Kidney tubule cell (primary cell): Measurements from ENCODE around the gene NGF.
"Not testable (repeated sequence)": the region's sequence is repeated elsewhere in the genome, so short reads cannot be mapped to it uniquely, and the experiment has no call there.

Source experiments
- DNase-seq: peaks from one replicate; pipeline ENCODE4 v3.0.0-alpha.2; 2018; ENCODE audit warnings: low spot score

The NGF gene

DNA sequence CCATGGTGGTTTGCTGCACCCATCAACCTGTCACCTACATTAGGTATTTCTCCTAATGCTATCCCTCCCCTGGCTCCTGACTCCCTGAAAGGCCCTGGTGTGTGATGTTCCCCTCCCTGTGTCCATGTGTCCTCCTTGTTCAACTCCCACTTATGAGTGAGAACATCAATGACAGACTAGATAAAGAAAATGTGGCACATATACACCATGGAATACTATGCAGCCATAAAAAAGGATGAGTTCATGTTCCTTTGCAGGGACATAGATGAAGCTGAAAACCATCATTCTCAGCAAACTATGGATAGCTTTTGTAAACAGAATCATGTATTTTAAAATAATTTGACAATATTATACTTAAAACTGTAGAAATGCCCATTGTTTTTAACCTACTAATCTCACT is 28.5 kb downstream of the NGF start:
- DNase-seq, result not testable (repeated sequence)

DNA sequence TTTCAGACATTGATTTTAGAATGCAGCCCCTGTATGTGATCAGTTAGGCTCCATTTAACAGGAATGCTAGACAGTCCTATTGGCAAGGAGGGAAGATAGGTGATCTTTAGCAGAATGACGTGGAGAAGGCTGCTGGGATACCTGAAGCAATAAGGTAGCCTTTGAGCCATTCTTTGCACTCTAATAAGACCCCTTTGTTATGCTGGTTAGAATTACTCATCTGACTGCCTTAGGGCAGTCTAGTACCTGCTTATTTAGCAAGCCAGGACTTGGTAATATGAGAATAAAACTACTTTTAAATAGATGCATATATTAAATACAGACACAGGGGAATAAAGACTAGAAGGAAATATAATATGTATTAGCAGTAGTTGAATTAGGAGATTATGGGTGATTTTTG is 29.1 kb downstream of the NGF start:
- no peak for DNase-seq

DNA sequence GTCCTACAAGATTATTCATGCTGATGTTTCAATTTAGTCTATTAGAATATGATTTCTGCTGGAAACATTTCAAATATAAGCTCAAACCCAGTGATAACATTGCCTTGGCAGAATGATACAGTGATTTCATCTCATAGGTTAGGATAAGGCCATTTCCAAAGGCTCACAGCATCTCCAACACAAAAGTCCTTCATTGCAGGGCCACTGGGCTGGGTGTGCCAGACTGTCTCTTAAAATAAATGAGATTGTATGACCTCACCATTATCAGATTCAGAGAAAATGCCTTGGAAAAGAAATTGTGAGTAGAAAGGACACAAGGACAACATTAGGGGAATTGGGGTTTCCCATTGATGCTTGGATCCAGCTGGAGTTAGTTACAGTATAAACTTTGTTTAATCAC is 30.4 kb downstream of the NGF start:
- DNase-seq, result no peak

DNA sequence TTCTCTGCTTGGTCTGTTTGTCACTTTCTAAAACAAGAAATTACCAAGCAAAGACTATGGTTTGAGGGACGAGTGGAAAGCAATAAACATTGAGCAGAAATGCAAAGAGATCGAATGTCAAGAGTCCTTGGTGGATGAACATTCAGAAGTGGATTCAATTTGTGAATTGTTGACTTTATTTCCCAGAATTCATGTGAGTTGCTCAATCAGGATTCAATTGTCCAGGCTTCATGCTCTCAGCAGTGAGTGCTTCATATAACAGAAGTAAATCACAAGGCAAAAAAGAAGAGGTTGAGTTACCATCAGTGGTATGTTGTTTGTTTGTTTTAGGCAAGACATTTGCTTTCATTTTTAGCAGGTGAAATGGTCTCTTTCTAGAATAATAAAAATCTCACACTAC is 31.9 kb downstream of the NGF start:
- no peak for DNase-seq

DNA sequence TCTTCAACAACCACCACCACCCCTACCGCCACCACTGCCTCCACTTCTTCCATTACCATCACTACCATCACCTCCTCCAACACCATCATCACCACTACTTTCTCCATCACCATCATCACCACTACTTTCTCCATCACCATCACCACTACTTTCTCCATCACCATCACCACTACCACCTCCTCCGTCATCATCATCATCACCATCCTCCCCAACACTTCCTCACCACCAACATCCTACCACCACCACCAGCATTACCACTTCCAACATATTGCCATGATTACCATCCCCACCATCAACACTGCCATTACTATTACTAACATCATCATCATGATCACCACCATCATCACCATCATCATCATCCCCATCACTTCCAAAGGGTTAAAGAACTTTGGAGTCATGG is 34.7 kb downstream of the NGF start:
- DNase-seq, result no peak

DNA sequence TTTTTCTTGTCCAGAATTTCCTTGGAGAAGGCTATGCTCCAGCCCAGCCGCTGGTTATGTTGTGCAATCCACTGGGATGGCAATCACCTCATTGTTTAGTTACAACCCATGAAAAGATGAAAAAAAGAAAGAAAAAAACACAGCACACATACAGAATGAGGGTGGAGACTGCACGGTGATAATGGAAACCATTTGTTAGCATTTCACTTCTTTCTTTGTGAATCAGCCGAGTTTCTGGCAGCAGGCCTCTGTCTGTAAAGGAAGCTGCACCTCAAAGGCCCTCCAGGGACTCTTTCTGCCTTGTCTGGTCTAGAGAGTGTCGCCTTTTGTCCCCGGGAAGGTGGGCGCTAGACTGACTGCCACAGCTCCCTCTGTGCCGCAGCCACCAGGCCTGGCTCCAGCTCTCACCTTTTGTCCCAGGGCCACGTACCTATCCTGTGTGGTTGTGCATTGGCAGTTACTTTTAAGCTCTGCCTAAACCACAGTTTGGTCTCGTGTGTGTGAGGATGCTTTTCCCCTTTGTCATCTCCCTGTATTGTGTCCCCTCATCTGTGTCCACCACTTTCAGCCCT is 35.6 kb downstream of the NGF start:
- DNase-seq, result peak; percentile 60

DNA sequence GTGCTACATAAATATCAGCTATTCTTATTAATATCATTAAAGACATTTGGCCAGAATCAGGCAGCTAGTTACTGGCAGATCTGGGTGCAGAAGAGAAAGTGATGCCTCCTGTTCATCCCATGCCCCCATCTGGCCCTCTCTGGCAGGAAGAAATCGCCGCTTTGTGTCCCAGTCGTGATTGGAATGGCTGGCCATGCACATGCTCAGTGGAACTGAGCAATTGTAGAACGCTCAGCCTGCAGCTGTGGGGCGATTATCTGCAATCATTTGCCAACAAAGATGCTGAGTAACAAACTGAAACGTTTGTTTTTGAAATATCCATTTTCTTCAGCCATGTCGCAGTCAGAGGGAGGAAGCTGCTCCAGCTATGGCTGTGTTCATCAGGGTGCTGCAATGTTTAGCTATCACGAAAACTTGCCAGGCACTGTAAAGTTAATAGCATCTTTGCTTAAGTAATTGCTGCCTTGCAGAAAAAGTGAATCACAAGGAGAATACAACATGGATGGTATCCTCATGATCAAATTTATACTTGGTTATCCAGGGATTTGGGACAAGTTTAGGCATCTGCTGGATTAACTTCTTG is 36.5 kb downstream of the NGF start:
- DNase-seq, result no peak

DNA sequence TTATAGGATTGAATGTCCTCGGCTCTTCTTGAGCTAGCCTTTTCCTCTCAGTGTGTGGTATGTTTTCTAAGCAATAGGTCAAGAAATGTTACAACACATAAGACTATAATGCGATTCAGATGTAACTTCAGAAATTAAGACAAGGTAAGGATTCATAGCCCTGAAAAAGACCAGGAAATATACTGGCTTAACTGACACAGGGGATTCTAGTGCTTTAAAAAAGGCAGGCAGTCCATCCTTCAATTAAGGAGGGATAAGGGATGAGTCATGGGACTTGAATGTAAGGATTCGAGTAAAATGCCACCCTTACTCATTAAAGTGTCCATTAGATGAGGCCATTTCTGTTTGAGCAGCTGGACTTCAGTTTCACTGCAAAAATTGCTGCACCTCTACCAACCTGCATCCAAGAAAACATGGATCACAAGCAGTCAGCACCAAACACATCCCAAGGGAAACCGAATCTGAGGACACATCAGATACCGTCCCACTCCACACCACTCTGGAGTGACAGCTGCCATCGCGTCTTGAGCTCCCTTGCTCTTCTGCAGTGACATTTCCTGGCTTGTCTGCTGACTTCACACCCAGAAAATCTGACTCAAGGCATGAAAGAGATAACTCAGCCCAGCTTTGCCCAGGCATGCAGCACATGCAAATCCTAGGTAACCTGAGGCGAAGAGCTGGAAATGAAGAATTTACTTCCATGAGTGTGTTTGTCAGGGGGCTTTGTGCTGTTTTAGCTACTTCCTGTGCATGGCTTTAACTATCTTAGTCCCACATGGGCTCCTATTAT is 37.8 kb downstream of the NGF start:
- peak; percentile 74 for DNase-seq

DNA sequence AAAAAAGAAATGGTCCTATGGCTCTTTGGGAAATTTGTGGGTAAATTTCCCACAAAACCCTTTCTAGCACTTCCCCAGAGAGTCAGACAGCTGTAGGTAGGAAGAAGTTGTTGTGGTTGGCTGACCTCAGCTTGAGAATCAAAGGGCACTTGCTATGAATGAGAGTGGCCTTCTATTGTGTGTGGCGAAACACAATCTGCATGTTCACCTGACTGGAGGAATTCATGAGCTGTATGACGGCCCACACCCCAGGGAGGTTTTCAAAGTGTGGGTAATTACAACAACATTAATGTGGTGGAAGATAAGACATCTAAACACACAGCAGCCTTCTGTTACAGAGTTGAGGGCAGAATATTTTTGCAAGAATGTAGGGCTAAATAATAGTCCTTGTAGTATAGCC is 38.8 kb downstream of the NGF start:
- DNase-seq, result peak; percentile 54

DNA sequence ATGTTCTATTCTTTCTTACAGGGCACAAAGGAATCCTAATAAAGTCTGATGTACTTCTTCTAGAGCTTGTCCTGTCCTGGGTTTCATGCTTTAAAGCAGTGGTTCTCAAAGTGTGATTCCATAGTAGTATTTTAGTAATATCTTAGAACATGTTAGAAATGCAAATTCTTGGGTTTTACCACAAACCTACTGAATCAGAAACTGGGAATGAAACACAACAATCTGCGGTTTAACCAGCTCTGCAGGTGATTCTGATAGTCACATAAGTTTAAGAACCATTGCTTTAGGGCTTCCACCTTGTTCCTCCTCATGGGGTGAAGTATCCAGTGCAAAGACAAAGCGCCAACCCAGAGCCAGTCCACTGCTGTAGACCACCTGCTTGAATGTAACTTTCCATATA is 41.1 kb downstream of the NGF start:
- no peak for DNase-seq

DNA sequence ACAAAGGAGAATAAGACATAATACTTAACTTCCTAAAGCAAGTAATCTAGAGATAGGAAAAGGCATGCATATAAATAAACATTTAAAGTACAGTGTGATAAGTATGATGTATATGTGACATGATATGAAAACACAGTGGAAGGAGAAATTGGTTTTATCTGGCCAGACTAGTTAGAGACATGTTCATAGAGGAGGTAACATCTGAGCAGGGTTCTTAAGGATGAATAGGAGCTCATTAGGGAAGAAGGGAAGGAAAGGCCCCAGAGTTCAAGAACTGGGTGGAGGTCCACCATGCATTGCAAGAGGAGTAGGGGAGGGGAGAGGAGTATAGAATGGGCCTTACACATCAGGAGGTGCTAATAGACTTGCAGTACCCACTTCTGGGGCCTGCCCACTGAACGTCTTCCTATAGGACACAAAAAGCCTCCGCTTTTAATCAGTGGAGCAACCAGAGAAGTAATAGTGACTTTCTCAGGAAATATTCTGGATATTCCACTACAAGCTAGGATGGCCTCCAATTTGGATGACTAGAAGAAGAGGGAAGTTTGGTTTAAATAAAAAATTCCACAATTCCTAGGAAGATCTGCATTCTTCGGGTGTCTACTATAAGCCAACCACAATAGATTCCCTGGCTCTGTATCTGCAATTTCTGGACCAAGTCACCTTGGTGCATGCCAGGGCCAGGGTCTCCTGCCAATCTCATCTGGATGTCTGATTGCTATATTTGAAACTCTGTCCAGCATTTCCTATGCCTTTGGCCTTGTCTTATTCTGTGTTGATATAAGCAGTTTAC is 41.9 kb downstream of the NGF start:
- no peak for DNase-seq

DNA sequence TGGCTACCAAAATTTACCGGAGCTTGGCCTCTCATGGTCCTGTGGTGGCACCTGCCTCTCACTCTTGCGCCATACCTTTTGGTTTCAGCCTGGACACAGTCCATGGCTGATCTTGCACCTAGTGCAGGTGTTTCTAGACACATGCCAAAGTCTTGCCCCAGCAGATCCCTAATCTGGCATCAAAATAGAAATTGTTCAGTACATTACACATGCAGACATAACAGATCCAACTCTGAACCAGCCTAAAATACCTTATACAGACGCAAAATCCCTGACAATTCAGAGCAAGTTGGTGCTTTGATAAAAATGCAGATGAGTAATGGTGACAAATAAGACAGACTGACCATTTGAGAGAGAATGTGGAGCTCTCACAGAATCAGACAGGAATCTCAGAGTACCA is 44.1 kb downstream of the NGF start:
- no peak for DNase-seq

DNA sequence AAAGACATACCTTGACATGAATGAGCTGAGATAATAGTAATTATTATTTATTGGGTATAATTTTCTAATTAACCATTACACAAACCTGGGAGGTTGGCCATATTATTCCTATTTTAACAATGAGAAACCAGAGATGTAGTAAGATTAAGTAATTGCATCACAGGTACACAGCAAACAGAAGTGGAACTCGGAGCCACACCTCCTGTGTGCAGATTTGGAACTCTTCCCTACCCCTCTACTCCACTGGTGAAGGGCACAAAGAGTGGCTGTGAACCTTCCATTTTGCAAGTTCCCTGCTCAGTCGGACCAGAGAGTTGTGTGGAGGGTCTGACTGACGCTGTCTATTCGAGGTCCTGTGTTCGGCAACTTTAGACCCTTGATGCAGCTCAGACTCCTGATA is 45.0 kb downstream of the NGF start:
- no peak for DNase-seq

DNA sequence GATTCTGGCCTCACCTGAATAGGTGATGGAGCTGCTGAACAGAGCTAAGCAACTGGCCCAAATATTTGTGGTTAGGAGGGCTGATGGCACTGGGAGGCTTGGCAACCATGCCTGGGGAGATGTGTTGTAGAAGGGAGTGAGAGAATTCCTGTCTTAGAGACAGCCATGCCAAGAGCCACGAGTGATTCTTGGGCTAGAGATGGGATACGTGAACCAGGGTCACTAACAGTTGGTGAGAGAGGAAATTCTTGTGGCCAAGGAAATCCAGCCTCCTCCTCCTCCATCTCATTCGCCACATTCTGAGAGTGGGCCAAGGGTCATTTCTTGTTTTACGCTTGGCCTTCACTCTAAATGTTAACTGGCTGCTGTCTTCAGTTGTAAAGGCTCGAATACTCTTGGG is 46.3 kb downstream of the NGF start:
- peak; percentile 21 for DNase-seq

DNA sequence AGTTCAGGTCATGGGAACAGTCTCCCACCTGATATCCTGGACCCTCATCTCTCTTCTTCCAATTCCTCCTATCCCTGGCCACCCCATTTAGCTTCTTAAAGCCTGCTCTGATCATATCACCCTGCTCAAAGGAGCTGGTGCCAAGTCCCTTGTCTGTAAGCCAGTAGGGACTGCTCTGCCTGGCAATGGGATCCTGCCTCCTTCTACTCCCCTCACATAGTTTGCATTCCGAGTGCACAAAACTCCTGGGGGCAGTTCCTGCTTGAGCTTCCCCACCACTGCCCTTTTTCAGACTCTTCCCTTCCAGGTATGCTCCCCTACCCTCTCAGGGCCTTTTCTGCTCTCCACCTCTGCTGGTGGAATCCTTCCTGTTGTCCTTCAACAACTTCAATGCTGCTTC is 48.1 kb downstream of the NGF start:
- DNase-seq, result no peak

DNA sequence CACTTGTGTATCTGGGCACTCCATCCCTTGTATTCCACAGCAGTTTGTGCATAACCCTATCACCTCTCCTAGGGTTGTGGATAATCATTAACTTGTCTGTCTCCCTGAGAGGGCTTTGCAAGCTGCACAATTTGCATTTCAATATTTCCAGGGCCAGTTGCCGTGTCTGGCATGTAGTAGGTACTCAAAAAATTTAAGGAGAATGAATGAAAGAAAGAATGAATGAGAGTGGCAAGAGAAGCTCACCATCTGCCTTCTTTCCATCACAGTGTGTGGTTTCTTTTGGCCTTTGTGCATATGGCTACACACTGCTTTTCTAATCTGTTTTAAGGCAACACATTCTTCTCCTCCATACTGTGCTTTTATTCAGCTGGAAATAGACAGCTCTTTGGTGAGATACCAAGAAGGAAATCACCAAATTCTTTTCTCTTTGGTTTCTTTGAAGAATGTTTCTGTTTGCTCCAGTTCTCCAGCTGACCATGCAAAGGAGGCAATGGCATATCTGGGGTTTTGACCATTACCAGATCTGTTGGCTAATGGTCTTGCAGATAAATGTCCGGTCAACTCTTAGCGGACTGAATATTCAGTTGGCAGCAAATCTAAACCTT is 49.4 kb downstream of the NGF start:
- peak; percentile 34 for DNase-seq

DNA sequence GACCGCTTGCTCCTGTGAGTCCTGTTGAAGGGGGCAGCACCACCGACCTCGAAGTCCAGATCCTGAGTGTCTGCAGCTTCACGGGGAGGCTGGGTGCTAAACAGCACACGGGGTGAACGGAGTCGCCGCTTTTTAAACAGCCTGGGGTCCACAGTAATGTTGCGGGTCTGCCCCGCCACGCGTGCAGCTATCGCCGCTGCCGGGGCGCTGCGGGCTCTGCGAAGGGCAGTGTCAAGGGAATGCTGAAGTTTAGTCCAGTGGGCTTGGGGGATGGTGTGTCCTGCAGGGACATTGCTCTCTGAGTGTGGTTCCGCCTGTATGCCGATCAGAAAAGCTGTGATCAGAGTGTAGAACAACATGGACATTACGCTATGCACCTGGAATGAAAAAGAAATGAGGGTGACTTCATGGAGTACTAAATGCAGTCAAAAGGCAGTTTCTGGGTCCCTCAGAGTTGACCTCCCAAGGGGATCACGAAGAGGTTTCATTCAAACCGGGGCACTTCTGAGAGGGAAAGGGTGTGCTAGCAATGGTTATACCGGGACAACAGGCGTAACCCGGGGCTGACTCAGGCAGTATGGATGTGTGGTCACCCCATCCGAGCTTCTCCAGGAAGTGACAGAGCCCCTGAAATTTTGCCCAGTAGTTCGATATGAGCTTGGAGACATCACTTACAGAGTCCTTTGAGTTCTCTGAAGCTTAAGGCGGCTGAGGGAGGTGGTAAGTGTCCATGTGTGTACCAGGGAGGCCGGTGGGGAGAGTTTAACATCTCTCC is 51.4 kb downstream of the NGF start:
- DNase-seq, result no peak

DNA sequence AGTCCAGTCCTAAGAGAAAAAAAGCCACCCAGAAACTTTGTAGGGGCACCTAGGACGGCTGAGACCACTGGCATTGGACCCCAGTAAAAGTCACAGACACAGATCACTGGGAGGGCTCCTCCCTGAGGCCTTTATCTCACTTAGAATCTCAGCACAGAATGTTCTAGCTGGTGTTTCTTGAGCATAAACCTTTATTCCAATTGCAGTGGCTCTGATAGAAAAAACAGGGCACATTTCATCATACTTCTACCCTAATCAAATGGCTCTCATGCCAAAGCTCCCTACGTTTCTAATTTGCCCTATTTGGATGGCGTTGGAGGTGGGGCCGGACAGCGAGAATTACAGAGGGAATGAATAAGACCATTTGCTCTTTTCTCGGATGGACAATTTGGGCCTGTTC is 53.8 kb downstream of the NGF start:
- DNase-seq, result no peak

DNA sequence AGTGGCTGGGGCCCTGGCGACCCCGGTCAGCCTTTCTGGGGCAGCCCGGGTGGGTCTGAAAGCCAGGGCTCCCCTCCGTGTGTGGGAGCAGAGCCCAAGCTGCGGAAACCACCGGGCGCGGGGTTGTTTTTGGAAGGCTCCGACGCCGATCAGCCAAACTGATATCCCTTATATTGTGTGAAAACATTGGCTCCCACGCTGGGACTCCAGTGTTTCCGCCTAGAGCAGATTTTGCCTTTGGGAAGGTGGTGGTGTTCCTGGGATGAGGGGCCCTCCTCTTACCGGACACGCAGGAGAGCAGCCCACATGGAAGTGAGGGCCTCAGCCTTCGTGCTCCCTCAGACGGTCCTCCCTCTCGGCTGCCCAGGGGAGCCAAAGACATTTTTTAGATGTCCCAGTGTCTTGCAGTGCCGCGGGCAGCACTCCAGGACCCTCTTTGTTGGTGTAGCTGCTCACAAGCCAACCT is 54.3 kb downstream of the NGF start:
- DNase-seq, result no peak

DNA sequence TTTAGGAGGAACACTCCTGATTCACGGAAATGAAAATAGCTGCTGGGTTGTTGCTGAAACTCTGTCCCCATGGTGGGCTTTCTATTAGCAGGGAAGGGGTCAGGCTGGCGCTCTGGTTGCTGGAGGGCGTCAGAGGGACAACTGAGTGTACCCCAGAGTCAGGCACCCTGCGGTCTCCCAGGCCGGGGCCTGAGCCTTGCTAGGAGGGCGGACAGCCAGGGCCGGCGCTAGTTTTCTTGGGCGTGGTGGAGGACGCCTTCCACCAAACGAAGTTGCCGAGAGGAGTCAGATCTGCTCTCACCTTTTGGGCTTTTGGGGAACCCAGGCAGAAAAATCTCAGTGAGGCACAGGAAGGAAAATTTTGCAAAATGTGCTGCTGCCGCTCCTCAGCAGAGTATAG is 54.8 kb downstream of the NGF start:
- no peak for DNase-seq

DNA sequence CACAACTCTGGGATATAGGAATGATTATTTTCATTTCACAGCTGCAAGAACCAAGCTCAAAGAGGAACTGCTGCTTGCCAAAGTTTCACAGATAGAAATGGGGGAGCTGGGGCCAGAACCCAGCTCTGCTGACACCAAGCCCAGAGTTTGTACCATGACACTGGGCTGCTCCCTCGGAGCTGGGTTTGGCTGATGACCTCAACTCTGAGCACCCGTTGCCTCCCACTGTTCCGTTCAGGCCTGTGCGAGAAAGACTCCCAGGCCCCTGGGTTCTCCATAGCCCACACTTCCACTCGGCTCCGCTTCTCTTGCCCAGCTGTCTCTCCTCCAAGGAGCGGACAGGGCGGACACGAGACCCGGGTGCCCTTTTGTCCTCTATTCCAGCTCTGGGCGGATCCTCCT is 55.2 kb downstream of the NGF start:
- DNase-seq, result no peak

DNA sequence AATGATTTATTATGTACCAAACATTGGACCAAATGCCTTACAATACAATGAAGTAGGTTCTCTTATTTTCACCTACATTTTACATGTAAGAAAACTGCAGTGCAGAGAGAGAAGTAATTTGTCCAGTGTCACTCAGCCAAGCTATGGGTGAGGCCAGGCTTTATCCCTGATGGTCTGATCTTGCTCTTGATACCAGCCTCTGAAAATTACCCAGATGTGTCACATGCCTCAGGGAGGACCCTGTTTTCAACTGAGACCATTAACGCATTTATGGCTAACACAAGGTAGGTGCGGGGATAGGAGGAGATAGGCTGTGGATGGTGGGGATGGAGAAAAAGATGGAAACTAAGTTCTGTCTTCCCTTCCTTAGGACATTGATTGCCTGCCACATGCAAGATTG is 56.9 kb downstream of the NGF start:
- no peak for DNase-seq
